ENCODE data around the gene ZBTB16. TPM values are rescaled to one million over a fixed set of nuclear protein-coding genes. Genes with fewer than 3 reads are reported as not detected.
A peak's percentile ranks its signal among the peaks of the same experiment; 100 is the strongest.

Gene ZBTB16
- total and polyA plus RNA-seq, 12 donors, result 18.3 to 108 (median 54.6) TPM

GRCh38 chr11:114289779-114290178, 230.3 kb downstream of the ZBTB16 start:
- TF ChIP-seq, protein P1, sequence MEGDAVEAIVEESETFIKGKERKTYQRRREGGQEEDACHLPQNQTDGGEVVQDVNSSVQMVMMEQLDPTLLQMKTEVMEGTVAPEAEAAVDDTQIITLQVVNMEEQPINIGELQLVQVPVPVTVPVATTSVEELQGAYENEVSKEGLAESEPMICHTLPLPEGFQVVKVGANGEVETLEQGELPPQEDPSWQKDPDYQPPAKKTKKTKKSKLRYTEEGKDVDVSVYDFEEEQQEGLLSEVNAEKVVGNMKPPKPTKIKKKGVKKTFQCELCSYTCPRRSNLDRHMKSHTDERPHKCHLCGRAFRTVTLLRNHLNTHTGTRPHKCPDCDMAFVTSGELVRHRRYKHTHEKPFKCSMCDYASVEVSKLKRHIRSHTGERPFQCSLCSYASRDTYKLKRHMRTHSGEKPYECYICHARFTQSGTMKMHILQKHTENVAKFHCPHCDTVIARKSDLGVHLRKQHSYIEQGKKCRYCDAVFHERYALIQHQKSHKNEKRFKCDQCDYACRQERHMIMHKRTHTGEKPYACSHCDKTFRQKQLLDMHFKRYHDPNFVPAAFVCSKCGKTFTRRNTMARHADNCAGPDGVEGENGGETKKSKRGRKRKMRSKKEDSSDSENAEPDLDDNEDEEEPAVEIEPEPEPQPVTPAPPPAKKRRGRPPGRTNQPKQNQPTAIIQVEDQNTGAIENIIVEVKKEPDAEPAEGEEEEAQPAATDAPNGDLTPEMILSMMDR (IDR thresholded peaks at IDR 0.05), result no peak
- H3K27ac ChIP-seq, result no peak overlapping the region
- no peak for ATAC-seq

GRCh38 chr11:114290503-114291235, 231.2 kb downstream of the ZBTB16 start:
- H3K27me3 ChIP-seq, result no peaks in the 10 kb centered on the region
- no peak for ATAC-seq
- DNase-seq, result no peak
- 95 to 97% methylated on average over 2 of the region's 2 CpGs for WGBS, 2 donors
- H3K9me3 ChIP-seq, result no peaks in the 10 kb centered on the region
- intact Hi-C loops (cut with DNase I), result loop anchor here in 1 of 10 donors (10.0 kb wide), 1 partner anchor 114 kb away; the partner anchor contains the start of genes C11orf71 and RBM7
- TF ChIP-seq, protein P1 (IDR thresholded peaks at IDR 0.05), result no peak
- peaks cover 2 to 66% (median 34%) of the 10 kb centered on the region in 9 donors for H3K4me1 ChIP-seq
- H3K36me3 ChIP-seq, result no peaks in the 10 kb centered on the region
- peak overlapping the region in 4 of 10 donors; percentile 68 to 98 (median 84) for H3K27ac ChIP-seq
- peak overlapping the region in 2 of 10 donors; percentile 32 to 34 for H3K4me3 ChIP-seq

More at GRCh38 chr11:114289779-114290178, 230.3 kb downstream of the ZBTB16 start:
- Histone ChIP-seq H3K27me3 (no peaks in the 10 kb centered on the region), H3K4me3 (no peak overlapping the region), H3K36me3 (no peaks in the 10 kb centered on the region), H3K9me3 (no peaks in the 10 kb centered on the region), H3K4me1 (peaks cover 2 to 57% (median 25%) of the 10 kb centered on the region in 9 donors)
- 85 to 87% methylated on average over 5 of the region's 5 CpGs for WGBS, 2 donors
- intact Hi-C loops (cut with DNase I), result loop anchor here in 4 of 10 donors (10.0 kb wide), 4 partner anchors 45 to 465 kb away; partner anchors contain the start of genes C11orf71 (in 1 of the 4), RBM7 (in 1 of the 4) and REXO2 (in 1 of the 4)
- no peak for DNase-seq

DNA sequence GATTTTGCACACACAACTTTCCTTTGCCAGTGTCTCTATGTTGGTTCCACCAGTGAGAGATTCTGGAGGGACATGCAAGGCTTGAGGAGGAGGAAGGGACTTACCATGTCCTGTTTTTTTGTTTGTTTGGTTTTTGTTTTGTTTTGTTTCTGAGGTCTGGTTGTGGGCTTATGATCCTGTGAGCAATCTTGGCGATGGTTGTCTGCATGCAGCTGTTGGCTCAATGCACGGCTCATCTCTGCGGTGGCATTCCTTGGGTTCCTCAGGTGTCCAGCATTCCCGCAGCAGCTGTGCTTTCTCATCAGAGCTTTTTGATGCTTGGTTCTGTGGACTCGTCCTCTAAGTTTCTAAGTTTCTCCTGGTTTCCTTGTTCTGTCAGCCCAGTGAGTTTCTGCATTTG, 231.9 kb downstream of the ZBTB16 start:
- no peaks in the 10 kb centered on the region for H3K36me3 ChIP-seq
- H3K27ac ChIP-seq, result peak overlapping the region in 9 of 10 donors; percentile 17 to 98 (median 66)
- intact Hi-C loops (cut with DNase I), result loop anchor here in 1 of 10 donors (10.0 kb wide), 1 partner anchor 113 kb away; the partner anchor contains the start of genes C11orf71 and RBM7
- no peaks in the 10 kb centered on the region for H3K27me3 ChIP-seq
- ATAC-seq (no peak), DNase-seq (no peak)
- peaks cover 2 to 70% (median 40%) of the 10 kb centered on the region in 9 donors for H3K4me1 ChIP-seq
- no peaks in the 10 kb centered on the region for H3K9me3 ChIP-seq
- H3K4me3 ChIP-seq, result peak overlapping the region in 7 of 10 donors; percentile 1 to 39 (median 32)
- WGBS, 2 donors, result 47 to 57% methylated on average over 5 of the region's 5 CpGs
- TF ChIP-seq, protein P1 (IDR thresholded peaks at IDR 0.05), result no peak

- intact Hi-C loops (cut with DNase I), result loop anchor here in 1 of 10 donors (10.0 kb wide), 1 partner anchor 113 kb away; the partner anchor contains the start of genes C11orf71 and RBM7
- Histone ChIP-seq H3K4me1 (peaks cover 2 to 70% (median 40%) of the 10 kb centered on the region in 9 donors), H3K27me3 (no peaks in the 10 kb centered on the region), H3K4me3 (peak overlapping the region in 7 of 10 donors; percentile 9 to 39 (median 32)), H3K9me3 (no peaks in the 10 kb centered on the region), H3K27ac (peak overlapping the region; percentile 17 to 98 (median 60)), H3K36me3 (no peaks in the 10 kb centered on the region)
- WGBS, 2 donors, result 26 to 33% methylated on average over 4 of the region's 4 CpGs
- TF ChIP-seq, protein P1 (IDR thresholded peaks at IDR 0.05), result no peak
- ATAC-seq (no peak), DNase-seq (no peak)
Observed at GRCh38 chr11:114291842-114292680, 232.6 kb downstream of the ZBTB16 start.

Measured in heart right ventricle (tissue), 16 donors.